Measurements from ENCODE around the gene IZUMO4.

Gene IZUMO4

DNA sequence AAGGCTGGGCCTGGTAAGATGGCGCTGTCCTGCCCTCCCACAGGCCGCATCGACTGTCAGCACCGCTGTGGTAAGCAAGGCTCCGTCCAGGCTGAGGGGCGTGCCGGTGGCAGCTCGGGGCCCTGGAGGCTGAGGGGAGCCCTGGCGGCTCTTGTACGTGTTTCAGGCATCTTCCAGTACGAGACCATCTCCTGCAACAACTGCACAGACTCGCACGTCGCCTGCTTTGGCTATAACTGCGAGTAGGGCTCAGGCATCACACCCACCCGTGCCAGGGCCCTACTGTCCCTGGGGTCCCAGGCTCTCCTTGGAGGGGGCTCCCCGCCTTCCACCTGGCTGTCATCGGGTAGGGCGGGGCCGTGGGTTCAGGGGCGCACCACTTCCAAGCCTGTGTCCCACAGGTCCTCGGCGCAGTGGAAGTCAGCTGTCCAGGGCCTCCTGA, 1.2 kb downstream of the IZUMO4 start:
- Histone ChIP-seq H3K36me3 (ENCODE audit: control insufficient read depth, insufficient read depth, low read length) (peaks cover 18% of the 10 kb centered on the region), H3K4me3 (ENCODE audit: insufficient read depth, low read depth, low read length) (no peak overlapping the region), H3K27ac (ENCODE audit: insufficient read depth, low read depth, low read length, poor library complexity, severe bottlenecking) (no peak overlapping the region), H3K9me3 (ENCODE audit: control insufficient read depth, low read length) (no peaks in the 10 kb centered on the region), H3K27me3 (ENCODE audit: control insufficient read depth, insufficient read depth, low read length, poor library complexity, severe bottlenecking) (no peaks in the 10 kb centered on the region), H3K4me1 (ENCODE audit: control insufficient read depth, insufficient read depth, low read length) (peaks cover 4% of the 10 kb centered on the region)
- WGBS, 2 experiments: 90% methylated on average over 23 of the region's 23 CpGs

DNA sequence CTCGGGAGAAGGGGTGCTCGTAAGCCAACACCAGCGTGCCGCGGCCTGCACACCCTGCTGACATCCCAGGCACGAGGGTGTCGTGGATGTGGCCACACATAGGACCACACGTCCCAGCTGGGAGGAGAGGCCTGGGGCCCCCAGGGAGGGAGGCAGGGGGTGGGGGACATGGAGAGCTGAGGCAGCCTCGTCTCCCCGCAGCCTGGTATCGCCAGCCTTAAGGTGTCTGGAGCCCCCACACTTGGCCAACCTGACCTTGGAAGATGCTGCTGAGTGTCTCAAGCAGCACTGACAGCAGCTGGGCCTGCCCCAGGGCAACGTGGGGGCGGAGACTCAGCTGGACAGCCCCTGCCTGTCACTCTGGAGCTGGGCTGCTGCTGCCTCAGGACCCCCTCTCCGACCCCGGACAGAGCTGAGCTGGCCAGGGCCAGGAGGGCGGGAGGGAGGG, 2.4 kb downstream of the IZUMO4 start:
- WGBS, 2 experiments: 88 to 92% methylated on average over 16 of the region's 16 CpGs
- Histone ChIP-seq H3K27ac (ENCODE audit: insufficient read depth, low read depth, low read length, poor library complexity, severe bottlenecking) (no peak overlapping the region), H3K9me3 (ENCODE audit: control insufficient read depth, low read length) (no peaks in the 10 kb centered on the region), H3K4me1 (ENCODE audit: control insufficient read depth, insufficient read depth, low read length) (peaks cover 4% of the 10 kb centered on the region), H3K36me3 (ENCODE audit: control insufficient read depth, insufficient read depth, low read length) (peaks cover 30% of the 10 kb centered on the region), H3K4me3 (ENCODE audit: insufficient read depth, low read depth, low read length) (no peak overlapping the region), H3K27me3 (ENCODE audit: control insufficient read depth, insufficient read depth, low read length, poor library complexity, severe bottlenecking) (no peaks in the 10 kb centered on the region)

DNA sequence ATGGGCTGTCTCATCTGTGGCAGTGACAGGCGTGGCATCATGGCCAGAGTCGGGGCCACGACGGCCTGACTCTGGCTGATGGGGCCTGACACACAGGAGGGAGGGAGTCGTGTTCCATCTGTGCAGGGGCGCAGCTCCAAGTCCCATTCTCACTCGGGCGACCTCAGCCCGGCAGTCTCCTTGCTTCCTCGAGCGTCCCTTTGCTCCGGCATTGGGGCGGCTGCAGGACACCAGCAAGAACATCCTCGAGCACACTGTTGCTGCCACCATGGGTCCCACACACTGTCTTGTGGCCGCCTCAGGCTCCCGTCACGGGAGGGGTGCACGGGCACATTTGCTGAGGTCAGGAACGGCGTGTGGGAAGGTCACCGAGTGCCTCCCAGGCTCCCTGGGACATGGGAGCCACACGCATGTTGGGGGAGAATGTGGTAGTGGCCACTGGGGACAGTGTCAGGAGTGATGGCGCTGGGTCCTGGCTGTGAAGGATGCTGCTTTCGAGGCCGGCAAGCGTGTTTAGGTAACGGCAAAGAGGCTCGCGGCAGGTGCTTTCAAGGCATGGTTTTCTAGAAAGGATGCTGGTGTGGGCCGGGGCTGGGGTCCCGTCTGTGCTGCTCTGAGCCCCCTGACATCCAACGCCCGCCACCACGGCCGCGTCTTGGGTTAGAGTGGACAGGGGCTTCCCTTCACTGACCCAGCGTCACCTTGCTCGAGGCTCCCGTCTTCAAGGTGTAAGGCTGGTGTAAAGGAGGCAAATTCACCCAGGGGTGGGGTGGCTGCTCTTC, 3.4 kb downstream of the IZUMO4 start:
- H3K4me1 ChIP-seq (ENCODE audit: control insufficient read depth, insufficient read depth, low read length): peaks cover 2% of the 10 kb centered on the region
- 95 to 96% methylated on average over 39 of the region's 39 CpGs for WGBS, 2 experiments
- H3K36me3 ChIP-seq (ENCODE audit: control insufficient read depth, insufficient read depth, low read length): peaks cover 31% of the 10 kb centered on the region
- no peaks in the 10 kb centered on the region for H3K27me3 ChIP-seq (ENCODE audit: control insufficient read depth, insufficient read depth, low read length, poor library complexity, severe bottlenecking)
- no peaks in the 10 kb centered on the region for H3K9me3 ChIP-seq (ENCODE audit: control insufficient read depth, low read length)
- no peak overlapping the region for H3K27ac ChIP-seq (ENCODE audit: insufficient read depth, low read depth, low read length, poor library complexity, severe bottlenecking)
- no peak overlapping the region for H3K4me3 ChIP-seq (ENCODE audit: insufficient read depth, low read depth, low read length)

DNA sequence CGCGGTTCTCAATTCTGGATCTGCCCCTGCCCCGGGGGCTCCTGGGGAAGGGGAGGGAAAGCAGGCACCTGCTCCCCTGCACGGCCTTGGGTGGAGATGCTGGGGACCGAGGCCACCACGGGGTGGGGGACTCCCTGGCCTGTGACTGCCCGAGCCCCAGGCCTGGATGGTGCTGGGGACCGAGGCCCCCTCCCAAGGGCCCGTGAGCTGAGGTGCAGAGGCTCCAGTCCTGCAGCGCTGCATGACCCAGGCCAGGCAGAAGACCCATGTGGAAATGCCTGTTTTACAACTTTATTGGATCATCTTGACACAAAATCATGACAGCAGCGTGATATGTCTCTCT, 4.0 kb downstream of the IZUMO4 start:
- H3K27ac ChIP-seq (ENCODE audit: insufficient read depth, low read depth, low read length, poor library complexity, severe bottlenecking): no peak overlapping the region
- no peaks in the 10 kb centered on the region for H3K9me3 ChIP-seq (ENCODE audit: control insufficient read depth, low read length)
- 96 to 97% methylated on average over 11 of the region's 11 CpGs for WGBS, 2 experiments
- H3K4me3 ChIP-seq (ENCODE audit: insufficient read depth, low read depth, low read length): no peak overlapping the region
- H3K27me3 ChIP-seq (ENCODE audit: control insufficient read depth, insufficient read depth, low read length, poor library complexity, severe bottlenecking): no peaks in the 10 kb centered on the region
- H3K36me3 ChIP-seq (ENCODE audit: control insufficient read depth, insufficient read depth, low read length): peaks cover 35% of the 10 kb centered on the region
- no peaks in the 10 kb centered on the region for H3K4me1 ChIP-seq (ENCODE audit: control insufficient read depth, insufficient read depth, low read length)

DNA sequence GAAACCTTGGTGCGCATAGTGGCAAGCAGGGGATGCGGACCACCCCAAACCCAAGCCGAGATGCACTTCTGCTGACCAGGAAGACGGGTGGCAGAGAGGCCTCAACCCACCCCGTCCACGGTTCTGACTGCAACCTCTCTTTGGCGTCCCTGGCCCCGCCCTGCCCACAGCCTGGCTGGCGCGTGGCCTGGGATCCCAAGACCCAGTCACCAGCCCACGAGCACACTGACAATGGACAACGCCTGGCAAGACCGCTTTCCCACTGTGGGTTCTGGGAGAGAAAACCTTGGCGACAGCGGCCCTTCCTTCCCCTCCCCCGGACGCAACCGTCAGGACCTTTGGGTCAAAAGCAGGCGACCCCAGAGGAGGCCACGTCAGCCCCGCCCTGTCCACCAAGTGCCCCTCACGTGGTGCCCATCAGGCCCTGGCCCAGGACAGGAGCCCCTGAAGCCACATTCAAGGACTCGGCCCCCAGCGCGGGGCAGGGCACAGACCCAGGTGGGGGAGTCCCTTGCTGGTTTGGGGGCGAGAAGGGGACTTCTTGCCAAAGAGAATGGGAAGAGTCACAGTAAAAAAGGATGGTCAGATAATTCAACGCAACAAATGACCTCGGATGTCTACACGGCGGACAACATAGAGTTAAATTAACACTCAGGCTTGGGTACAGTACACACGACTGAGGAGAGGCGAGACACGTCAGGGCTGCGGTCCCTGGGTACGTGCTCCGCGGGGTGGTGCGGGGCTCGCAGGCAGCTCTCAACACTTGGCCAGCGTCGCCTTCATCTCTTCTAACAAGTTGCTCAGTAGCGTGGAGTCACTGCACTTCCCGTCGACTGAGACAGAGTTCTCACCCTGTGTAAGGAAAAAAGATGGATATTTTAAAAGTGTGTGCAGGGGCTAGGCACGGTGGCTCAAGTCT, 5.0 kb downstream of the IZUMO4 start:
- no peaks in the 10 kb centered on the region for H3K9me3 ChIP-seq (ENCODE audit: control insufficient read depth, low read length)
- peaks cover 44% of the 10 kb centered on the region for H3K36me3 ChIP-seq (ENCODE audit: control insufficient read depth, insufficient read depth, low read length)
- WGBS, 2 experiments: 96 to 97% methylated on average over 45 of the region's 45 CpGs
- no peaks in the 10 kb centered on the region for H3K4me1 ChIP-seq (ENCODE audit: control insufficient read depth, insufficient read depth, low read length)
- H3K27me3 ChIP-seq (ENCODE audit: control insufficient read depth, insufficient read depth, low read length, poor library complexity, severe bottlenecking): no peaks in the 10 kb centered on the region
- H3K27ac ChIP-seq (ENCODE audit: insufficient read depth, low read depth, low read length, poor library complexity, severe bottlenecking): no peak overlapping the region
- H3K4me3 ChIP-seq (ENCODE audit: insufficient read depth, low read depth, low read length): no peak overlapping the region

DNA sequence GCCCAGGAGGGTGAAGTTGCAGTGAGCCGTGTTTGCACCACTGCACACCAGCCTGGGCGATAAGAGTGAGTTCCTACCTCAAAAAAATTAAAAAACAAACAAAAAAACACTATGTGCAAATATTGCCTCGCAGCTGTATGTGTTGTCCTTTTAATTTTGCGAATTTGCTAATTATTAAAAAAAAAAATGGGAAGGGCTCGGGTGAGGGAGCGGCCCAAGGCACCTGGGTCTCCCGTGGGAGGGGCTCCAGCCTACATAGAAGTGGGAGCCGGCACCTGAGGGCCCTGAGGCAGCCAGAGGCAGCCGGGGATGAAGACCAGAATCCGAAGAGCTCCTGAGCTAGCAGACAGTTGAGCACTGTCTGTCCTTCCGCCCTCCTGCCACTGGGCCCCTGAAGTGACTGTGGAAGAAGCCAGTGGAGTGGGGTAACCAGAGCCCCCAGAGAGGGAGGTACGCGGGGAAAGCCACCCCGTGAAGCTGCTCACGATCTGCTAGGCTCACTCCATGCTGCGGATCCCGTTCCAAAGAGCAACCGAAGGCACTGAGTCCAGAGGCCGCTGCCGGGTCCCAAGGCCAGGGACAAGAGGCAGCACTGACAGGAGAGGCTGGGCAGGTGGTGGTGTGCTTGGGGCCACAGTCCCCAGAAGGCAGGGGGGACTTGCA, 6.5 kb downstream of the IZUMO4 start:
- WGBS, 2 experiments: 95 to 97% methylated on average over 20 of the region's 20 CpGs
- H3K9me3 ChIP-seq (ENCODE audit: control insufficient read depth, low read length): no peaks in the 10 kb centered on the region
- peaks cover 55% of the 10 kb centered on the region for H3K36me3 ChIP-seq (ENCODE audit: control insufficient read depth, insufficient read depth, low read length)
- H3K27ac ChIP-seq (ENCODE audit: insufficient read depth, low read depth, low read length, poor library complexity, severe bottlenecking): peak overlapping the region; percentile 36
- H3K4me3 ChIP-seq (ENCODE audit: insufficient read depth, low read depth, low read length): no peak overlapping the region
- no peaks in the 10 kb centered on the region for H3K27me3 ChIP-seq (ENCODE audit: control insufficient read depth, insufficient read depth, low read length, poor library complexity, severe bottlenecking)
- no peaks in the 10 kb centered on the region for H3K4me1 ChIP-seq (ENCODE audit: control insufficient read depth, insufficient read depth, low read length)

DNA sequence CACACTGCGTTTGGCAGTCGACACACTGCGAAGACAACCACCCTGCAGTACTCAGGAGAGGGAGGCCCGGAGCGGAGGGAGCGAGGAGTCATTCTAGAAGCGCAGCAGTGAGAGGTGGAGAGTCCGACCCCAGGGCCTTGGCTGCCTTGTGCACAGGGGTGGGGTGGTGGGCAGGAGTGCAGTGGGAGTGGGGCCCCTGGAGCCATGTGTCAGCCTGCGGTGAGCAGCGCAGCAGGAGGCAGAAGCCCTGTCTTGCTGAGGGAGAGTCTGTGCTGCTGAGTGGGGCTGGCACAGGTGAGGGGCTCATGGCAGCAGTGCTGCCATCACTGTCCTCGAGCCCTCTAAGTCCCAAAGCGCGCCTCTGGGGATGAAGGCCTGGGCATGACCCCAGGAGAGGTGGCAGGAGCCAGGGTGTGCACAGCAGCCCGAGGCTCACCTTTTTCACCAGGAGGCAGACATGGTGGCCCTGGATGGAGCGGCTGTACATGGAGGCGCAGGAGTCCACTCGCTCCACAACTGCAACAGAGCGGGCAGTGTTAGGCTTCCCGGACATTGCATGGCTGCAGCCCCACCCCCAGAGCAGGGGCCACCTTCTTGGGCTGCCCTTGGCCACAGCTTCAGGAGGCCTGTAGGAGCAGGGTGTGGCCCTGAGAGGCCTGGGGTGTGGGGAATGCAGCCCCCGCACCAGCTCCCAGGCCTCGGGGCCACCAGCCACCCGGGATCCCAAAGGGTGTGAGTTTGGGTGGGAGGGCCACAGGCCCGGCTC, 11.7 kb downstream of the IZUMO4 start:
- Histone ChIP-seq H3K4me1 (ENCODE audit: control insufficient read depth, insufficient read depth, low read length) (no peaks in the 10 kb centered on the region), H3K9me3 (ENCODE audit: control insufficient read depth, low read length) (no peaks in the 10 kb centered on the region), H3K27me3 (ENCODE audit: control insufficient read depth, insufficient read depth, low read length, poor library complexity, severe bottlenecking) (no peaks in the 10 kb centered on the region), H3K4me3 (ENCODE audit: insufficient read depth, low read depth, low read length) (no peak overlapping the region), H3K36me3 (ENCODE audit: control insufficient read depth, insufficient read depth, low read length) (peaks cover 60% of the 10 kb centered on the region), H3K27ac (ENCODE audit: insufficient read depth, low read depth, low read length, poor library complexity, severe bottlenecking) (no peak overlapping the region)
- 96% methylated on average over 23 of the region's 23 CpGs for WGBS, 2 experiments

DNA sequence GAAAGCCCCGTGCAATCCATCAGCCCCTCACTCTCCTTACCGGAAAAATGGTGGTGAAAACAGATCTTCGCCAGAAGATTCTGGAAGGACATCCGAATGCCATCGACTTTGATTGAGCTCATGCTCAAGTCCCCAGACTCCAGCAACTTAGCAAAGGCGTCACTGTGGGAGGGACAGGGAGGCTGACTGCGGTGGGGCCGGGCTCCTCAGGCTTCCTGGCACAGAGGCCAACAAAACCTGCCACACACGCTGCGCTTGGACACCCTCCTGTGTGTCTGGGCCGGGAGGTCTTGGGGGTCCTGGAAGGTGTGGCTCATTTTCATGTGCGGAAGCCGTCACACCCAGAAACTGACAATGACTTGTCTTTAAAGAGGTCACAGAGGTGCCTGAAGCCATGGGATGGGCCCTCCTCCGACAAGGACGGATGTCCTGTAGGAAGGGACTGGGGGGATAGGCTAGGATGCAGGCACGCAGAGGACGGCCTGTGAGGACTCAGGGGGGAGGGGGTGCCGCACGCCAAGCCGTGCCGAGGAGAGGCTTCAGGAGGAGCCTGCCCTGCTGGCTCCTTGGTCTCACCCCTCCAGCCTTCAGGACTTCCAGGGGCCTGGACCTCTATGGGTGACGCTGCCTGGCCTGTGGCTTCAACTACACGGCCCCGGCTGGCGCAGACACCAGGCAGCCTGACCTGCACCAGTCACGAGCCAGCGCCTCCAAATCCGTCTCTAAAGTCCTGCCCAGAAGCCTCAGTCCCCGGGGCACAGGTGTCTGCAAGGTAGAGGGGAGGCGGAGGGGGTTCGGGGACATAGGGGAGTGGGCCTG, 12.5 kb downstream of the IZUMO4 start:
- no peak overlapping the region for H3K27ac ChIP-seq (ENCODE audit: insufficient read depth, low read depth, low read length, poor library complexity, severe bottlenecking)
- H3K27me3 ChIP-seq (ENCODE audit: control insufficient read depth, insufficient read depth, low read length, poor library complexity, severe bottlenecking): no peaks in the 10 kb centered on the region
- peaks cover 56% of the 10 kb centered on the region for H3K36me3 ChIP-seq (ENCODE audit: control insufficient read depth, insufficient read depth, low read length)
- H3K4me1 ChIP-seq (ENCODE audit: control insufficient read depth, insufficient read depth, low read length): no peaks in the 10 kb centered on the region
- H3K9me3 ChIP-seq (ENCODE audit: control insufficient read depth, low read length): no peaks in the 10 kb centered on the region
- WGBS, 2 experiments: 96% methylated on average over 31 of the region's 31 CpGs
- H3K4me3 ChIP-seq (ENCODE audit: insufficient read depth, low read depth, low read length): no peak overlapping the region

DNA sequence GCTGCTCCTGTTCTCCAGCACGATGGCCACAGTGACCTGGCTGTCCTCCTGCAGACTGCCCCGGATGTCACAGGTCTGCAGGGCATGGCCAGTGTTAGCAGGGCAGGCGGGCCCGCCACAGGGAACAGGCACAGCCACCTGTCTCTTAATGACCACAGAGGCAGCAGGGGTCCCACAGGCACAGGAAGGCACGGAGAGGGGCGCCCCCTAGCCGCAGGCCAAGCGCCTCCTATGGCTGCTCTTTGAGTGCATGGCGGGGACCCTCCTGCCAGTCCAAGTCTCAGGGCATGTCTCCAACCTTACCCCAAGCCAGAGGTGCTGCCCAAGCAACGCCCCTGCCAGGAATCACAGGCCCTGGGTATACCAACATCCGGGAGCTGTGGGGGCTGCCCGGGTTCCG, 14.1 kb downstream of the IZUMO4 start:
- no peaks in the 10 kb centered on the region for H3K4me1 ChIP-seq (ENCODE audit: control insufficient read depth, insufficient read depth, low read length)
- no peaks in the 10 kb centered on the region for H3K9me3 ChIP-seq (ENCODE audit: control insufficient read depth, low read length)
- H3K4me3 ChIP-seq (ENCODE audit: insufficient read depth, low read depth, low read length): no peak overlapping the region
- 93 to 95% methylated on average over 13 of the region's 13 CpGs for WGBS, 2 experiments
- H3K27ac ChIP-seq (ENCODE audit: insufficient read depth, low read depth, low read length, poor library complexity, severe bottlenecking): no peak overlapping the region
- H3K27me3 ChIP-seq (ENCODE audit: control insufficient read depth, insufficient read depth, low read length, poor library complexity, severe bottlenecking): no peaks in the 10 kb centered on the region
- H3K36me3 ChIP-seq (ENCODE audit: control insufficient read depth, insufficient read depth, low read length): peaks cover 63% of the 10 kb centered on the region

Data from ectodermal cell (in vitro differentiated cells).